NCI-H1048 (cell line): ENCODE data around the gene SEC23A.

ENCODE experiments used
- DNase-seq: peaks from one replicate; lab custom pipeline; 2025; lab: John Stamatoyannopoulos, UW

The SEC23A gene

DNA sequence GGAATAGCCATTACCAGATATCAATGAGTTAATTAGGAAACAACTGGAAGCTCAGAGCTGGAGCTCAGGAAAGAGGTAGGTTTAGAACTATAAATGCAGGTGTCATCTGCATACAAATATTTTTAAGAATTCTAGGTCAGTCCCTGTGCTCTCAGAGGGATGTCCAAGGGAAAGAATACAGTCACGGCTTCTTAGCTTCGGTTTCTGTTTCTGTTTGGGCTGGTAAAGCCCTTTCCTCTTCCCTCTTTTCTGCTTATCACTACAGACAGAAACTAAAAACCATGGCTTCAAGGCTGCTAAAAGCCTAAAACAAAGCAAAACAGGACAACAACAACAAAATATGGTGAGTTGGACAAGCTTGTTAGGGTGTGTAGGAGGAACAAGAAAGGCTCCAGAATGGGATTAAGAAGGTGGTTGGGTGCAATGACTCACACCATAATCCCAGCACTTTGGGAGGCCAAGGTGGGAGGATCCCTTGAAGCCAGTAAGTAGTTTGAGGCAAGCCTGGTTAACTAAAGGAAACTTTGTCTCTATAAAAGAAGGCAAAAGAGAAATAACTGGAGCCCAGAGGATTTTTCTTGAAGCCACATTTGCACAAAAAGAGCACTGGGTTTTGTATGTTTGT is 113.0 kb downstream of the SEC23A start:
- DNase-seq: no peak

DNA sequence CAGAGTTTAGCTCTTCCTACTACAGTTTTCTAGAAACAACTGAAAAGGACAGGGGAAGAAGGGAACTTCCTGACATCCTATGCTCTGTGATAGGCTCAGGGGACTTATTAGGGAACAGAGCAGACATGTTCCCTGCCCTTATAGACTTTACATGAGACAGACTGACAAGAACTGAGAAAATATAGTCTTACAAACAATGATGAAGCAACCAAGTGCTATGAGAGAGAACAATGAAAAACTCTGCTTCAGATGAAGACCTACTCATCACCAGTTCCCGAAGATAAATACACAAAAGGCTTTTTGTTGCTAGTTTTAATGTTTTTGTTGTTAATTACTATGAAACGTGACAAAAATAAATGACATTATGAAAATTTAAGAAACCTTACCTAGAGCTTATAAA is 115.3 kb downstream of the SEC23A start:
- no peak for DNase-seq

DNA sequence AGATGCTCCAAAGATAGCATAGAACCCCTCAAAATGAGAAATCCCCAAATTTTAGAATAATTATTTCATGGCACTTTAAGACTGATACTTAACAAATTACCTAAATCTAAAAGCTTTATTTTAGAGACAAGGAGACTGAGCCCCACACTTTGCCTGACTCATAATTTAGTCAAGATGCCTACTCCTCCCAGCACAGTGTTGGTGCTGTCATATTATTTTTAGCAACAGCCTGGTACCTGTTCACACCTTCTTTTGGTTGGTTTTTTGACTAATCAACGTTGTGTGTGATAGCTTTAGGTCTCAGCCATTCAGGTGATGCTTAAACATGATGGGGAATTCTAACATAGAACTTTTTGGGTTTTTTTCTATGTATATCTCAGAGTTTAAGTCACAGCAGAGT is 120.2 kb downstream of the SEC23A start:
- DNase-seq: no peak

DNA sequence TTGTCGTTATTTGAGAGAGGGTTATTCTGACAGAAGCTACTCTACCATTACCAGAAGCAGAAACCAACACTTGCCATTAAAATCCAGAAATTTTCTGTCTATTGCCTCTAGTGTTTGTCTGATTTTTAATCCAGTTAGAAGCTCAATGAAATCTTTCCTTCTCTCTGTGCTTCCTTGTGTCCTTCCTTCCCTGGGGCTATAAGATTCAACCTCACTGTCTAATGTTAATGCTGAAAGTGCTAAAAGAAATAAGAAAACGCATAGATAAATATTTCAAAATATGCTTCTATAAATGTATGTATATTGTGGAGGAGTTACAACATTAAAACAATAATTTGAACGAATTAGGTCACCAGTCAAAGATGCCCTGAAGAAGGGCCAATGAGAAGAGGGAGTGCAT is 120.8 kb downstream of the SEC23A start:
- DNase-seq: no peak
